Hepatocyte (in vitro differentiated cells): ENCODE results near the gene IDE.

Experiments used
- EZH2 ChIP-seq: fragments of 200-600 bp; sonication (generic); IDR thresholded peaks from 2 replicates; pipeline ENCODE4 v1.6.1; 2016; ENCODE audit warnings: antibody characterized with exemption, mild to moderate bottlenecking, borderline replicate concordance
- EZH2phosphoT487 ChIP-seq: fragments of 200-600 bp; sonication (generic); IDR thresholded peaks from one replicate; pipeline ENCODE4 v1.6.1; 2018; ENCODE audit warnings: antibody characterized with exemption, mild to moderate bottlenecking, low read depth, moderate library complexity; ENCODE audit not compliant: unreplicated experiment, severe bottlenecking
- TF ChIP-seq, protein P1 (sequence below): fragments of 200-600 bp; sonication (generic); IDR thresholded peaks from 2 replicates; pipeline ENCODE4 v1.5.1; 2016; ENCODE audit warnings: antibody characterized with exemption, mild to moderate bottlenecking; ENCODE audit not compliant: poor library complexity

DNA sequence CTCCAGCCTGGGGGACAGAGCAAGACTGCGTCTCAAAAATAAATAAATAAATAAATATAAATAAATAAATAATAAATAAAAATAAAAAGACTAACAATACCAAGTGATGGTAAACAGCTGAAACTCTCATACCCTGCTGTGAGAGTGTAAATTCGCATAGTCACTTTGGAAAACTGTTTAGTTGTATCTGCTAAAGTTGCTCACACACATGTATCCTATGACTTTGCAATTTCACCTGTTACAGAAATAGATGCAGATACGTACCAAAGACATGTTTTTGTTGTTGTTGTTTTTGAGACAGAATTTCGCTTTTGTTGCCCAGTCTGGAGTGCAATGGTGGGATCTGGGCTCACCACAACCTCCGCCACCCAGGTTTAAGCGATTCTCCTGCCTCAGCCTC is 135.7 kb downstream of the IDE start:
- TF ChIP-seq, protein P1, sequence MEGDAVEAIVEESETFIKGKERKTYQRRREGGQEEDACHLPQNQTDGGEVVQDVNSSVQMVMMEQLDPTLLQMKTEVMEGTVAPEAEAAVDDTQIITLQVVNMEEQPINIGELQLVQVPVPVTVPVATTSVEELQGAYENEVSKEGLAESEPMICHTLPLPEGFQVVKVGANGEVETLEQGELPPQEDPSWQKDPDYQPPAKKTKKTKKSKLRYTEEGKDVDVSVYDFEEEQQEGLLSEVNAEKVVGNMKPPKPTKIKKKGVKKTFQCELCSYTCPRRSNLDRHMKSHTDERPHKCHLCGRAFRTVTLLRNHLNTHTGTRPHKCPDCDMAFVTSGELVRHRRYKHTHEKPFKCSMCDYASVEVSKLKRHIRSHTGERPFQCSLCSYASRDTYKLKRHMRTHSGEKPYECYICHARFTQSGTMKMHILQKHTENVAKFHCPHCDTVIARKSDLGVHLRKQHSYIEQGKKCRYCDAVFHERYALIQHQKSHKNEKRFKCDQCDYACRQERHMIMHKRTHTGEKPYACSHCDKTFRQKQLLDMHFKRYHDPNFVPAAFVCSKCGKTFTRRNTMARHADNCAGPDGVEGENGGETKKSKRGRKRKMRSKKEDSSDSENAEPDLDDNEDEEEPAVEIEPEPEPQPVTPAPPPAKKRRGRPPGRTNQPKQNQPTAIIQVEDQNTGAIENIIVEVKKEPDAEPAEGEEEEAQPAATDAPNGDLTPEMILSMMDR, result no peak
- no peak for TF ChIP-seq EZH2phosphoT487
- no peak for TF ChIP-seq EZH2
